Natural killer cell treated with Interleukin-12 subunit alpha and Interleukin-12 subunit beta and Interleukin-15 and Interleukin-18, amount 100 ng/mL, for 72 hours (primary cell): ENCODE measurements around the gene MRE11. TPM values are rescaled to one million over a fixed set of nuclear protein-coding genes. Genes with fewer than 3 reads are reported as not detected.
"Not testable (repeated sequence)": the region's sequence is repeated elsewhere in the genome, so short reads cannot be mapped to it uniquely, and the experiment has no call there.

Source experiments
- ATAC-seq, 2 donors: fragments of 150-1000 bp; cut with Tn5 transposase in 1 of 2; sonication (Bioruptor Pico), chemical (Tn5 transposase) in 1 of 2; 2 replicates each; pipeline ENCODE4 v1.10.0; 2021
- DNase-seq: peaks from one replicate; pipeline ENCODE4 v3.0.0; 2022; ENCODE audit warnings: low spot score
- H3K27ac Mint-ChIP-seq, 2 donors: 1 replicate in 1 of 2; 2 replicates in 1 of 2; pipeline ENCODE4 v1.8.0; 2022; ENCODE audit warnings: mixed read lengths in 2 of 2, mild to moderate bottlenecking in 1 of 2, moderate library complexity in 1 of 2
- H3K27me3 Mint-ChIP-seq, 2 donors: 1 replicate in 1 of 2; 2 replicates in 1 of 2; pipeline ENCODE4 v1.8.0; 2022; ENCODE audit warnings: mixed read lengths in 2 of 2
- H3K36me3 Mint-ChIP-seq: one replicate; pipeline ENCODE4 v1.8.0; 2022; ENCODE audit warnings: mixed read lengths
- H3K4me1 Mint-ChIP-seq, 2 donors: 1 replicate in 1 of 2; 2 replicates in 1 of 2; pipeline ENCODE4 v1.8.0; 2022; ENCODE audit warnings: low read depth in 2 of 2, mixed read lengths in 2 of 2, mild to moderate bottlenecking in 1 of 2
- H3K4me3 Mint-ChIP-seq: one replicate; pipeline ENCODE4 v1.8.0; 2022; ENCODE audit warnings: mixed read lengths
- H3K9me3 Mint-ChIP-seq: 2 replicates; pipeline ENCODE4 v1.8.0; 2022; ENCODE audit warnings: mixed read lengths
- total RNA-seq, 2 donors: library from RNA; stranded (reverse); gene quantifications; one replicate each; pipeline ENCODE4 v1.2.3, GENCODE V29; 2022

The MRE11 gene
- total RNA-seq, 2 donors from 2014 or later = 27.7 to 57.7 TPM

DNA sequence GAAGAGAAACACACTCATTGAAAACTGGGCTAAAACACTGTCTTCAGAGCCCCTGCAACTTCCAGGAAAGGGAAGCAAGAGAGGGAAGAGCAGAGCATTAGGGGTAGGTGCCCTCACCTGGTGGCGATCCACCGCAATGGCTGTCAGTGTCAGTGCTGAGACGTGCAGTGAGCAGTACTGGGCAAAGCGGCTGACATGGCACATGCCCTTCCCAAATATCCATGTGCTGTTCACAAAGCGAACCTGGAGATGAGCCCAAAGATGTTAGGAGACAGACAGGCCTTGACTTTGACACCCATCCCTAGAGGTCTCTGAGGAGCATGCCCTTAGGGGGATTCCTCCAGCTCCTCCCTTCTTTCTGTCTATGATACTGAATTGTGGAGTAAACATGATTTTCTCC, 97.4 kb downstream of the MRE11 start:
- Mint-ChIP-seq H3K27me3 (peaks cover 22 to 39% of the 10 kb centered on the region in 2 donors), H3K36me3 (peaks cover 10% of the 10 kb centered on the region), H3K4me1 (peaks cover 7 to 9% of the 10 kb centered on the region in 2 donors), H3K27ac (no peak overlapping the region), H3K9me3 (no peaks in the 10 kb centered on the region), H3K4me3 (no peak overlapping the region)
- DNase-seq (no peak), ATAC-seq (no peak)

DNA sequence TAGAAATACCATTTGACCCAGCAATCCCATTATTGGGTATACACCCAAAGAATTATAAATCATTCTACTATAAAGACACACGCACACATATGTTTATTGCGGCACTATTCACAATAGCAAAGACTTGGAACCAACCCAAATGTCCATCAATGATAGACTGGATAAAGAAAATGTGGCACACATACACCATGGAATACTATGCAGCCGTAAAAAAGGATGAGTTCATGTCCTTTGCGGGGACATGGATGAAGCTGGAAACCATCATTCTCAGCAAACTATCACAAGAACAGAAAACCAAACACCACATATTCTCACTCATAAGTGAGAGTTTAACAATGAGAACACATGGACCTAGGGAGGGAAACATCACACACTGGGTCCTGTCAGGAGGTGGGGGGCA, 101.7 kb downstream of the MRE11 start:
- not testable (repeated sequence) for H3K27me3 Mint-ChIP-seq, H3K4me3 Mint-ChIP-seq, H3K36me3 Mint-ChIP-seq, DNase-seq, H3K9me3 Mint-ChIP-seq, ATAC-seq, H3K27ac Mint-ChIP-seq, H3K4me1 Mint-ChIP-seq

DNA sequence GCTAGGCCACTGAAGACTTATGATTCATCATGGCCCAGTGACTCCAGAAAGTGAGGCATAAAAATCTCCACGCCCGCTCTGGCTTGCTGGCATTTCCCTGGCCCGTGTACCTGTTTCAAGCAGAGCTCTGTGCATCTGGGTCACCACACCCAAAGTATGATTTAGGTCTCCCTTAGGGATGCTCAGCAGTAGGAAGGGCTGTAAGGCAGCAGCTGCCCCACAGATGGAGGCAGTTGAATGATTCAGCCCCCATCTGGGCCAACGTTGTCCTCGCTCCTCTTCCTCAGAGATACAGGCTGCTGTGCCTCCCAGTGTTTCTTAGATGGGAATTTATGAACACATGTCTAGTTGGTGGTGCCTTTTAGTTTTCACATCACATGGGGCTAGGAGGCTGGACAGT, 114.0 kb downstream of the MRE11 start:
- DNase-seq (no peak), ATAC-seq (no peak)
- Mint-ChIP-seq H3K27ac (no peak overlapping the region), H3K9me3 (no peaks in the 10 kb centered on the region), H3K4me3 (no peak overlapping the region), H3K4me1 (no peaks in the 10 kb centered on the region), H3K36me3 (no peaks in the 10 kb centered on the region), H3K27me3 (peaks cover 0 to 7% of the 10 kb centered on the region in 2 donors)

DNA sequence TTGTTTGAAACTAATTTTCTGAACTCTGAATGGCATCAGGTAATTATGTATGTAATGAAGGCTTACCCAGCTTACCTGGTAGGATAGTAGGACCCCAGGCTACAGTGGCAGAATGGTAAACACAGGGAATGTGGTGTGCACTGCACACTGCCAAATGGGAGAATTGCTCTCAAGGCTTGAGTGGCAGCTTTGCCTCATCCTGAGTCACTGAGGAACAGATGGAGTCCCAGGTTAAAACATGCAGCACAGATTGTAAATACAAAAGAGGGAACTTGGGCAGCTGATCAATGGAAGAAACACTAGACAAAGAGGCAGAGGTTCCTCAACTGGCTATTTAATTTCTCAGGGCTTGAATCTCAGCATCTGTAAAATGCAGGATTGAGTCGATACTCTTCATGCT, 116.8 kb downstream of the MRE11 start:
- H3K9me3 Mint-ChIP-seq = no peaks in the 10 kb centered on the region
- peaks cover under 1 to 13% of the 10 kb centered on the region in 2 donors for H3K27me3 Mint-ChIP-seq
- H3K4me3 Mint-ChIP-seq = no peak overlapping the region
- ATAC-seq = no peak
- H3K27ac Mint-ChIP-seq = no peak overlapping the region
- no peaks in the 10 kb centered on the region for H3K36me3 Mint-ChIP-seq
- no peak for DNase-seq
- H3K4me1 Mint-ChIP-seq = no peaks in the 10 kb centered on the region

DNA sequence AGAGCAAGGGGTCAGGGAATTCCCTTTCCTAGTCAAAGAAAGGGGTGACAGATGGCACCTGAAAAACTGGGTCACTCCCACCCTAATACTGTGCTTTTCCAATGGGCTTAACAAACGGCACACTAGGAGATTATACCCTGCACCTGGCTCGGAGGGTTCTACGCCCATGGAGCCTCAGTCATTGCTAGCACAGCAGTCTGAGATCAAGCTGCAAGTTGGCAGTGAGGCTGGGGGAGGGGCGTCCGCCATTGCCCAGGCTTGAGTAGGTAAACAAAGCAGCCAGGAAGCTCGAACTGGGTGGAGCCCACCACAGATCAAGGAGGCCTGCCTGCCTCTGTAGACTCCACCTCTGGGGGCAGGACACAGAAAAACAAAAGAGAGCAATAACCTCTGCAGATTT, 123.1 kb downstream of the MRE11 start:
- H3K4me3 Mint-ChIP-seq, H3K27ac Mint-ChIP-seq, H3K36me3 Mint-ChIP-seq, H3K9me3 Mint-ChIP-seq, ATAC-seq, DNase-seq, H3K4me1 Mint-ChIP-seq: not testable (repeated sequence)
- H3K27me3 Mint-ChIP-seq = peaks cover 9 to 29% of the 10 kb centered on the region in 2 donors

Other genes starting within 250 kb of the MRE11 start
- not detected for gene IZUMO1R, start 189.3 kb downstream of the MRE11 start, total RNA-seq
- gene GPR83, start 92.4 kb downstream of the MRE11 start, total RNA-seq = under 1 TPM in 1 of 2 donors, not detected in 1; 0.31 TPM
- 10 to 100 TPM; 18.0 to 23.7 TPM for gene ANKRD49, start 140 bp upstream of the MRE11 start, total RNA-seq
- not detected for gene C11orf97, start 18.6 kb upstream of the MRE11 start, total RNA-seq
- gene FUT4, start 50.1 kb upstream of the MRE11 start, total RNA-seq = 1 to 10 TPM; 6.5 to 6.7 TPM
- 1 to 10 TPM in 1 of 2 donors, under 1 TPM in 1; 0.86 to 1.6 TPM for gene PIWIL4, start 73.5 kb upstream of the MRE11 start, total RNA-seq